ENCODE measurements around the gene NEDD9. TPM values are rescaled to one million over a fixed set of nuclear protein-coding genes. Genes with fewer than 3 reads are reported as not detected.

Gene NEDD9
- total and polyA plus RNA-seq, 2 of the 13 experiments (the other 11 are each of a cell fraction or from before 2014, with no cell fraction given), result 27.1 to 389 TPM

GRCh38 chr6:11232193-11232769, at the start of gene NEDD9 (continued):
- TF ChIP-seq ATF6 (CRISPR knock-in tag; conservative IDR thresholded peaks at IDR 0.05), result peak; percentile 96; the same call in 1 of the 2 replicates
- no peak for TF ChIP-seq ZHX1 (CRISPR knock-in tag; IDR thresholded peaks at IDR 0.05; ENCODE audit: low read depth)
- peak; percentile 28; the same call in 1 of the 2 replicates for TF ChIP-seq ZNF766 (CRISPR knock-in tag; IDR thresholded peaks at IDR 0.05; ENCODE audit: borderline replicate concordance)
- TF ChIP-seq EED (CRISPR knock-in tag; IDR thresholded peaks at IDR 0.05), result peak; percentile 50; the same call in 1 of the 2 replicates
- peak; percentile 65 for TF ChIP-seq ZNF574 (CRISPR knock-in tag; IDR thresholded peaks at IDR 0.05)
- peak; percentile 67 for TF ChIP-seq ZNF772 (CRISPR knock-in tag; IDR thresholded peaks at IDR 0.05)
- TF ChIP-seq NONO (IDR thresholded peaks at IDR 0.05), result no peak
- peak; percentile 23; the same call in 1 of the 2 replicates for TF ChIP-seq NONO (CRISPR knock-in tag; conservative IDR thresholded peaks at IDR 0.05)
- TF ChIP-seq ZNF501 (CRISPR knock-in tag; IDR thresholded peaks at IDR 0.05), result peak; percentile 60; the same call in 1 of the 2 replicates
- peak; percentile 74; the same call in 1 of the 2 replicates for TF ChIP-seq ZGPAT (CRISPR knock-in tag; IDR thresholded peaks at IDR 0.05)
- 0 out of 2 replicates have a peak, but pooled peaks have one; percentile 70 for TF ChIP-seq ZNF142 (CRISPR knock-in tag; IDR thresholded peaks at IDR 0.05)

All from HepG2 (cell line).